Fibroblast of skin of left biceps (primary cell): ENCODE data around the gene MTUS2.

Experiments
- DNase-seq, 2 experiments: peaks; one replicate each; pipeline ENCODE4 v3.0.0-alpha.2; 2013; ENCODE audit warnings: low read depth in 2 of 2

Gene MTUS2

DNA sequence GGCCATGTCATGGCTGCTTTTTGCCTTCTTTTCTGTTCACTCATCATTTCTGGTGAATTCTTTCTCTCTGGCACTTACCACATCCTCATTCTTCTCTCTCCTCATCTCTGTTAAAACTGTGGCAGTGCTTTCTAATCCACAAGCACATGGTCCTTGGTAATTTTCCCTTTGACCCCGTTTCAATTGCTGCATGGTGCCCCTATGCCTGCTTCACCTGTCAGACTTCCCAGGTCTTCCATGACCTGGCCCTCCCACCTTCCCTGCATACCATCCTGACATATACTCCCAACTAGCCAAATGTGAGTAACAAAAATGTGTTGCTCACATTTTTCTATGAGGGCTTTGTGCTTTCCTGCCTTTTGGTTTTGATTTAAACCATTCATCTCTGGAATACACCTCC is 286.5 kb downstream of the MTUS2 start:
- DNase-seq = no peak

DNA sequence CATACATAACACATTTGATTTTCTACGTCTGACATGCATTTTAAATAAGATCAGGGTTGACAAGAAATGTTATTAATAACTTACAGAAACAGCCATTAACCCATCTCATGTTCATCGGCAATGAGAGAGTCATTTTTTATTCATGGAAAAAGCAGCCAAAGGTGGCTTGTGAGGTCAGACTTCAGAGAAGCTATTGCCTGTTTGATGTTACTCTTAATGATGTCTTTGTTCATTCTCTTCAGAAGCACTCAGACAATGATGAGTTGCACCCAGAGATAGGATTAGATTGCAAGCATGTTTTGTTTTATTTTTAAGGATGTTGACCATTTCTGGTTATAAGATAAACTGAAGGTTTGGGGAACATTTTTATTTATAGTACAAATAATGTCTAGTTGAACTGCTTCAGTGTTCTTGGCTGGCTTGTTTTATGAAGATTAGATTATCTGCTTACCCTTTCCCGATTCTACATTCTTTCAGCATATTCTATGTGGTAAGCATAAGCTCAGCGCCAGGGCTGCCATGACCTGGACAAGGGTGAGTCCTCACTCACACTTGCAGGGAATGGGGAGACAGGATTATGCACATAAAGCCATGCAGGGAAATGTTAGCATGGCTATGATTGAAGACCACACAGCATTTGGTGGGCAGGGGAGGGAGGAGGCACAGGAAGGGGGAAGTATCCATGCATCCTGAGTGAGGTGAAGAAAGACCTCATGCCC is 288.1 kb downstream of the MTUS2 start:
- no peak for DNase-seq

DNA sequence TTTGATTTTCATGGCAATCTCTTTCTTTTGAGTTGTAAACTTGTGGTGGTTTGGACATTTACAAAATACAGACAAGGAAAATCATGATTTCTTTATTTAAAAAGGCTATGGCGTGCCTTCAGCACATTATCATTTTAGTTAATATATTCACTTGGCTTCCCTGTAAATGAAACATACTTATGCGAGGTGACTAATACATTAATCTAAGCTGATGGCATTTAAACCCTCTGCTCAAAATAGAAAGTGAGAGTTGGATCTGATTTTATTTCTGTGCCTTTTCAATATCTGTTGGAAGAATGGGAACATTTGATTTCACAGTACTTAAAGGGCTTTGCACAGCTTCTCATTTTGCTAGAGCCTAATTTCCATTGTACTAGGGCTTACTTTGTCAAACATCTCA is 289.8 kb downstream of the MTUS2 start:
- DNase-seq = no peak

DNA sequence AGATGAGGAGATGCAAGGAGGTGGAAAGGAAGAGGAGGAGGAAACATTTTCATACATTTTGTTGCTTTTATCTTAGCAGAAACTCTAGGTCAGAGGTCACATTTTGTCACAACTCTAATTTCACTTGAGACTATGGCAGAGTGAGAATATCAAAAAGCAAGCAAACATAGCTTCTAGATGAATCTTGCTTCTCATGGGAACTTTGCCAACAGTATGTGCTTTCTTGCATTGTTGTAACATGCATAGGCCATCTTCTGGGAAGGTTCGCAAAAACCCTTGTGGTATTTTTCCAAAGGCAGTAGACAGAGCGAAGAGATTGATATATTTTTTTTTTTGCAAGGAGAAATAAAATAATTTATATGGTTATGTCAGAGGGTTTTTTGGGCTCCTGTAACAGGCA is 291.3 kb downstream of the MTUS2 start:
- no peak for DNase-seq

DNA sequence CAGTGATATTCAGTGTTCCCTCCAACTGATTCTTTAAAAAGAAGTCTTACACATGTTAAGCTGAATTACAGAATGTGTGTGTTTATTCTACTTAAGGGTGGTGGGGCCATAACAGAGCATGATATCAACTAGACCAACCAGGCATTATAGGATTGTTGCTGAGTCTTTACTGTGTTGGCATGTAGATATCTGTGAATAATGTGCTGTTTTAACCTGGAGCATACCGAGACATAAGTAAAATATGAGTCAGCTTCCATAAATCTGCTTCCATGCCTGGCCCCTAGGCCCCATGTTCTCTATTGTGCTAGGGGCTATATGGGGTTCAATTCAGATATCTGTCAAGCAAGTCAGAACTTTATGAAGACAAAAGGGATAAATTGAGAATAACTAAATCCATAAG is 295.7 kb downstream of the MTUS2 start:
- DNase-seq = no peak

DNA sequence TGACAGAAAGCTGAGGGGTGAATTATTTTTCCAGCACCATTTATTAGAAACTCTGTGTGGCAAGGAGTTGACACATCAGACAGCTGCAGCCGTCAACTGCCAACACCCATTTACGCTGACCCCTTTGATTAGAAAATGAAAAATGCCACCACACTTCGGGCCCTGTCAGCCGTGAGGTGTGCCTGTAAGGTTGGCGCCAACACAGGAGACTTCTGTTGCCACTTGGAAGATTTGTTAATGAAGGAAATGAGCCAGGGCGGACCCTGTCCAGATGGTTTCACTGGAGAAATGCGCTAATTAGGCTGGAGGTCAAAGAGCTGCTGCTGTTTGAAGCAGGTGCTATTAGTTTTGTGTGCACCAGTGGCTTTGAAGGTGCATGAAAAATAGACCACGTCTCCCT is 297.5 kb downstream of the MTUS2 start:
- no peak for DNase-seq

DNA sequence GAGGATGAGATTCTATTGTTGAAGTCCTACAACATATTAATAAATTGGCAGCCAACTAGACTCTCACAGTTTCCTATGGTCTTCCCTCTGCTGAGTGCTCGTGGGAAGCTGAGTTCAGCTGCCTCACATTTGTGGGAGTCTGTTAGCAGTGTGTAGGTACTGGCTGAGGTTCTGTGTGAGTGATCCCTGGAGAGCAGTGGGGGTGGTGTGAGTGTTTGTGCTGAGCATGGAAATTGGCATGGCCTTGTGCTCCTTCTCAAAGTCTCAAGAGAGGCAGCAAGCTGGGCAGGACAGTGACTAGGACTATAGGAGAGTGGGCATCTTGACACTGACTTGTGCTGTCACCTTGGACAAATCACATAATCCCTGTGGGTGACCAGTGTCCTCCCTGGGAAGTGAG is 298.3 kb downstream of the MTUS2 start:
- DNase-seq = no peak

DNA sequence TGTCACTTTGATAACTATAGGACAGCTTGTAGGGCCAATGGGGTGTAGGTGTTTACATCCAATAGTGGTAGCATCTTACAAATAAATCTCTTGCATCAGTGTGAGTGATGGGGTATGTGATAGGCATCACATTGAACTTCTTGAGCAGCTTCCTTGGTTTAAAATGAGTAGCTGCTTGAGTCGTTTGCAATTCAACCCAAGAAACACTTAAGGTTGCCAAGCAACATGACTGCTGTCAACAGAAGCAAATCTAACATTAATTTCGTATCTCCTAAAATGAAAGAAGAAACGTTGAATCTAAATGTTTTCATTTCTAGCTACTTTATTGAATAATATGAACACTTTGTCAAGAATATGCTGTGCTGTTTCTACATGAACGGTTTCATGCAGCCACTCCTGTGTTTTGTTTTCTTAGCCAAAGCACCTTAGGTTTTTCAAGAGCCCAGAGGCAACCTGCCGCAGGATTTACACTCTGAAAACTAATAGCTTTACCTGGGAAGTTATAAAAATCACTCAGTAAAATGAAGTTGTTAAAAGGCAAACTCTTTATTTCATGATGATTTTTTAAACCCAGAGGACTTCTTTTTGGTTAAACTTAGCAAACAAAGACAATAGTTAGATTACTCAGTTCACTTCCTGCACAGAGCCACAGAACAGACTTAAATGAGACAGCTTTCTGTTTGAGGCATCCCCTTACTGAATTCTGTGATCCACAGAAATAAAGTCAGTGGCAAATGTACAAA is 305.2 kb downstream of the MTUS2 start:
- DNase-seq = no peak

DNA sequence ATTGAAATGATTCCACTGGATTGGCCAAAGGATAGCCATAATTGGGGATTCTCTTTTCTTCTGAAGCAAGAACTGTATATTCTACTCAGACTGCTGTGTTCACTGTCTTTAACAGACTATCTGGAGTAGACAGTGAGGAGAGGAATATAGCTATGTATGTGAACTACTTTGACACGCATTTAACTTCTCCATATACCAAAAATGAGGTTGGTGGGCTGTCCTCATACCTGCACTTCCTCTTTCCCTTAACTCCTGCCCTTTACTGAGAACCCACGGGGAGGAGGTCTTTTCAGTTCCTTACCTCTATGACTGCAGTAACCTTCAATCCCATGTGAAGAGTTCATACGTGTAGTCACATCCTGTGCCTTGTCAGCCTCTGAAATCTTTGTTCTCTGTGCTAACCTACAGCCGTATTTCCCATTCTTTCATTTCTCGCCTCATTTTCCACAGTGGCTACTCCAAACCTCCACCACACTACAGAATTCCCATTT is 305.8 kb downstream of the MTUS2 start:
- DNase-seq = no peak

DNA sequence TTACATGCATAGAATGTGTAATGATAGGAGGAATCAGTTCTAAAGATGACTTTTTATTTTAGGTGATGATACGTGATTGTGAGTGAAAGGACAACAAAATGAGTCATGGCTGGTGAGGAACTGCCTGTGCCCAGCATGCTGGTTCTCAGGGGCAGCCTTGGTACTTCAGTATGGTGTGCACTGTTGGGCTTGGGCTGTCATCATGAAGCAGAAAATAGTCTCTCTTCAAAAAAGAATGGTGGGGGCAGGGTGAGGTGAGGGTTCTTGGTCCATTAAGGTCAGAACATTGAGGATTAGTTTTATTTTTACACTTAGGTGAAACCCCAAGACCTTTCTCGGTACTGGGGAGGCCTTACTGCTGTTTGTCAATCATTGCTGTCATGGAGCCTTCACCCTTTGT is 309.5 kb downstream of the MTUS2 start:
- no peak for DNase-seq

DNA sequence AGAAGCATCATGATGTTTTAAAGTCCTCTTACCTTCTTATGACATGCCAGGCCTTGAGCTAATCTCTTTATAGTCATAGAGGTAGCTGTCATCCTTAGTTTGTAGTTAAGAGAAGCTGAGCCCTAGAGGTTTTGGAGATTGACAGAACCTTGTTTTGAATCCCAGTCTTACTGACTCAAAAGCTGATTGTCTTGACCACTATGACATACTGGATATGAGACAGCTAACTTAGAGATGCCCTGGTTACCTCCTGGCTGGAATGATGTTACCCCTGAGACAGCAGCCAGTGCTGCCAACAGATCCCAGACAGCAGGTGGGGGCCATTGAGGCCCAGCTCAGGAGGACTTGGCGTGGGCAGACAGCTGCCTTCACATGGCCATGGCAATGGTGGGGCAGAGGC is 311.0 kb downstream of the MTUS2 start:
- DNase-seq = no peak

DNA sequence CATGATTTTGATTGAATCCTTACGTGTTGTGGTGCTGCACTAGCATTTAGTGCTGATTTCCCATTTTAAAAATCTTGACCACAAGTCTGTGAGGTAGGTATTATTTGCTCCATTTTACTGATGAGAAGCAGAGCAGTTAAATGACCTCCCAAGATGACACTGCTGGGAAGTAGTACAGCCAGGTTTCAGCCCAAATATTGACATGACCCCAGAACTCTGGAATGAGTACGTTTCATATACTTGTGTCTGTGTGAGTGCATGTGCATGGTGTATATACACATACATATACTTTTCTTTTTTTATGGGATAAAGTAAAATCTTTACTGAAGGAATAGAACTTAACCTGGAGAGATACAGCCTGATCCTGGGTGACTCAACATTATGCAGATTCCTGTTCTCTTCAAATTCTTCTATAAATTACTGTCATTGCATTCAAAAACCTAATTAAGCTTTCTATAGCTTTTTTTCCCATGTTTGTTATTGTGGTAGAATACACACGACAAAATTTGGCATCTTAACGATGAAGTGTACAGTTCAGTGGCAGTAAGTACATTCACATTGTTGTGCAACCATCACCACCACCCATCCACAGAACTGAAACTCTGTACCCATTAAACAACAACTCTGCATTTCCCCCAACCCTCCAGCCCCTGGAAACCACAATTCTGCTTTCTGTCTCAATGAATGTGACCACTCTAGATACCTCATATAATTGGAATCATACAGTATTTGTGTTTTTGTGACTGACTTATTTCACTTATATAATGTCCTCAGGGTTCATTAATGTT is 311.9 kb downstream of the MTUS2 start:
- no peak for DNase-seq

DNA sequence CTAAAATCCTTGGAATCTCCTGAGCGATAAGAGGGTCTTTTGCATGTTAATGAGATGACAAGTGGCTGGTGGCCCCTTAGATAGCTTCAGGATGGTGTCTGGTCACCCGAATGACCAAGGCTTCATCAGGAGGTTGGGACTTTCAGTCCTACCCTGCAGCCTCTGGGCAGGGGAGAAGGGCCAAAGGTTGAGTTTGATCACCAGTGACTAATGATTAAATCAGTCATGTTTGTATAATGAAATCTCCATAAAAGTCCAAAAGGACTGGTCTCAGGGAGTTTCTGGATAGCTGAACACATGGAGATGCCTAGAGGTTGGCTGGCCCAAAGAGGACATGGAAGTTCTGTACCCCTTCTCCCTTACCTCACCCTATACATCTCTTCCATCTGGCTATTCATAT is 316.2 kb downstream of the MTUS2 start:
- DNase-seq = no peak

DNA sequence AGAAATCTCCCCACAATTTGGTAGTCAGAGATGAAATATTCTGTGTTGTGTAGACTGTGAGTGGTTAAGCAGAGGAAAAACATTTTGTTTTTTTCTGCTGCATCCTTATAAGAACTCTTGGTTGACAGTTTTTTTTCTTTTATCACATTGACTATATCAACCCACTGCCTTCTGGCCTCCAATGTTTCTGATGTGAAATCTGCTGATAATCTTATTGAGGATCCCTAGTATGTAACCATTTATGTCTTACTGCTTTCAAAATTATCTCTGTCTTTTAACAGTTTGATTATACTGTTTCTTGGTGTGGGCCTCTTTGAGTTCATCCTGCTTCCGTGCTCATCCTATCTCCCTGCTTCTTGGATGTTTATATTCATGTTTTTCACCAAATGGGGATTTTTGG is 316.9 kb downstream of the MTUS2 start:
- DNase-seq = no peak

DNA sequence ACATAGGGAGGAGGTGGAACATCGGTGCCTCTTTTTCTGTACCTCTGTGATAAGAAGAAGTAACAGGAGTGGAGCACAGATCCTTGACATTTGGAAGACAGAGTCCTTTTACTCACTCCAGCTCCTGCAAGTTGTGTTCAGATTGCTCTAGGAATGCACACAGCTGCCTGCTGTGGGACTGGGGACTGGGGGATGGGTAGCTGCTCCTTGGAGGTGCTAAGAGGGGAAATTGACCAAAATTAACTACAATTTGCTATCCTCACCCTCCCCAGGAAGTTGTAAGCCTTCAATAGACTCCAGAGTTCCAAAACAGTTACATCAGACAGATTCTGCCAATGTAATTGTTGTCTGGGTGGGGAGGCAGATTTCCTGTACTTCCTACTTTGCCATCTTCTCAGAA is 317.9 kb downstream of the MTUS2 start:
- DNase-seq = no peak

DNA sequence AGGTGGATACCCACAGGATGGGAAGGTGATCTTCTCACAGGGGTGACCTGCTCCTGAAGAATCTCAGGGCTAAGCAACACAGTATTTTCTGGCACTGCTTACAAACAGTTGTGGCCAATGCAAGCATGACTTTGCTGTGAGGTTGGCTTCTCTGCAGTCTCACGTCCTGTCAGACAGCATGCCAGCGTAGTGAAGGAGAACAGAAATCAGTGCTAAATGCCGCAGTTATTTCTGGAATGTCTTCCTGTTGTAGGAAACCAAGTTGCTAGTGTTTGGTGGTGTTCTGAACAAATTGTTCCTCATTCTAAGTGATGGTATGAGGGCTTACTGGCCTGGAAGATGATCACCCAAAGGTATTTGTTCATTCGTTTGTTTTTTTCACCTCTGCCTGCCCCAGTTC is 320.1 kb downstream of the MTUS2 start:
- peak; percentile 2 to 9 for DNase-seq

DNA sequence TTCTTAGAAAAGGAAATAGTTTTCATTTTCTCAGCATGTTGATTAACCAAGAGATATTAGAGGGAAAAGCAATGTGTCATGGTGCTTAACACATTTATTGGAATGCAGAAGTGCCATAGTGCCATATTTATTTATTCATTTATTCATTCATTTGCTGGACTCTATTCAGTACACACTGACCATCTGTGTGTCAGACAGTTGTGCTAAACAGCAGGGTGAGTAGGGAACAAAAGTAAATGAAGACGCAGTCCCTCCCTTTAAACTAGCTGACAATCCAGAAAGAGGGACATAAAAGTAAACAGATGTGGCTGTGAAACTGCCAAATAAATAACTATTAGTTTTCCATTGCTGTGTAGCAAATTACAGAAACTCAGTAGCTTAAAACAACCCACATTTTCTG is 323.7 kb downstream of the MTUS2 start:
- DNase-seq = no peak

DNA sequence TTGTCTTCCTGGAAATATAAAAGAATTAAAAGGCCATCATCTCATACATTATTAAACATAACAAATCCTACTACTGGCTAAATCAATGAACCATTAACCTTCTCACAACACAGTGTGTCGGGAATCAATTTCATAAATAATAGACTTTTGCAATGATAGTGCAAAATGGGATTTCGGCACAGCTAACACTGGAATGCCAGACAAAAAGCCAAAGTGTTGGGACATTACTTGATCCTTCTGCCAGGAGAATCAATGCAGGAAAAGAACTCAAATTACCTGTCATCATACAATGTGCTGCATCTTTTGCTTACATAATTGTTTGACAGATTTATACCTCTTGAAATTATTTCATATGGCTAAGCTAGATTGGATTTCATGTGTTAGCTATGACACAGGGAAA is 334.3 kb downstream of the MTUS2 start:
- DNase-seq = no peak

DNA sequence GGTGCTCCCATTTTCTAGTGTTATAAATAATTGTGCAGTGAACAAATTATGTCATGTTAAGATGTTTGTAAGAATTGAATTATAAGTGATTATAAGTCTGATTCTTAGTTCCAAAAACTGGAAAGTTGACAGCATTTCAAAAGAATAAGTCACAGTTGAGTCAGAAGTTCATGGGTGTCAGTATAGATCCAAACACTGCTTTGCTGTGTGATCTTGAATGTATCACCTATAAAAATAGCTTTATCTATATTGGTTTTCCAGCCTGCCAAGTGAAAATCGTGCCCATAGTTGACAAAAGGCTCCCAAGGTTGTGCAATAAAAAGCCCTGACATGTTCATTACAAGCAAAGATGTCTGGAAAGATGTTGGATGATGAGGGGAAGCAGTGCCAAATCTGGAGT is 336.0 kb downstream of the MTUS2 start:
- DNase-seq = no peak

DNA sequence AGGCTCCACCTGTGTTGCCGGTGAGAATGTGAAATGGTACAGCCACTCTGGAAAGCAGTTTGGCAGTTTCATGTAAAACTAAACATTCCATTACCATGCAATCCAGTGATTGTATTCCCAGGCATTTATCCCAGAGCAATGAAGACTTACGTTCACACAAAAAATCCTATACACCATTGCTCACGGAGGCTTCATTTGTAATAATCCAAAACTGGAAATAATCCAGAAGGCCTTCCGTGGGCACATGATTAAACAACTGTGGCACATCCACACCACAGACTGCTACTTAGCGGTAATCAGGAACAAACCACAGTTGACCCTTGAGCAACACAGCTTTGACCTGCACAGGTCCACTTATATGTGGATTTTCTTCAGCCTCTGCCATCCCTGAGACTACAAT is 339.7 kb downstream of the MTUS2 start:
- no peak for DNase-seq

DNA sequence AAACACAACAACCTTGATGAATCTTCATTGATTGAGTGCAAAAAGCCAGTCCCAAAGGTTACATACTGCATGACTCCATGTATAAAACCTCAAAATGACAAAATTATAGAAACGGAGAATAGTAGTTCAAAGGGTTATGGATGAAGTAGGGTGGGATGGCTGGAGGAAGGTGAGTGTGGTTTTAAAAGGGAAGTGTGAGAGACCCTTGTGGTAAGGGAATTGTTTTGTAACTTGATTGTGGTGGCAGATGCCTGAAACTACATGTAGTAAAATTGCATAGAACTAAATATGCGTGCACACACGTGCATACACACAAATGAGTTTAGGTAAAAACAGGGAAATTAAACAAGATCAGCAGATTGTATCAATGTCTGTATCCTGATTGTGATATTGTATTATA is 340.7 kb downstream of the MTUS2 start:
- DNase-seq = no peak

DNA sequence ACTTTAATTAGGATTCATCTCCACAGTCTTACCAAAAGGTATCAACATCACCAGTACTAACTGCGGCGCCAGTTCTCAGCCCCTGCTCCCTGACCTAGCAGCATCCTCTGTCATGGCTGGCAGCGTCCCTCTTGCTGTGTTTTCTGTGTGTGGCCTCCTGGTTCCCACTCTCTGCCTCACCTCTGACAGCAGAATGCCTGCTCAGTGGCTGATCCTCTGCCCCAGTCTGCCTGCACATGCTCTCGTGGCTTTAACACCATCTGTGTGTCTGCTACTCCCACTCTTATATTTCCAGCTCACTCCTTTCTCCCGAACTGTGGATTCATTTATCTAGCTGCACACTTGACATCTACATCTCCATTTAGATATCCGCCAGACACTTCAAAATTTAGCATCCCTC is 341.5 kb downstream of the MTUS2 start:
- no peak for DNase-seq
